ENCODE data around the gene DUSP19. TPM values are rescaled to one million over a fixed set of nuclear protein-coding genes. Genes with fewer than 3 reads are reported as not detected.

Gene DUSP19
- total and polyA plus RNA-seq, 2 of the 13 experiments (the other 11 are each of a cell fraction or from before 2014, with no cell fraction given), result 1.3 to 1.9 TPM

- no peak for TF ChIP-seq ZNF432 (CRISPR knock-in tag; IDR thresholded peaks at IDR 0.05; ENCODE audit: borderline replicate concordance)
- TF ChIP-seq ZNF589 (CRISPR knock-in tag; conservative IDR thresholded peaks at IDR 0.05), result no peak
- no peak for TF ChIP-seq ARNT2 (CRISPR knock-in tag; IDR thresholded peaks at IDR 0.05; ENCODE audit: low read depth)
- TF ChIP-seq, protein P1, sequence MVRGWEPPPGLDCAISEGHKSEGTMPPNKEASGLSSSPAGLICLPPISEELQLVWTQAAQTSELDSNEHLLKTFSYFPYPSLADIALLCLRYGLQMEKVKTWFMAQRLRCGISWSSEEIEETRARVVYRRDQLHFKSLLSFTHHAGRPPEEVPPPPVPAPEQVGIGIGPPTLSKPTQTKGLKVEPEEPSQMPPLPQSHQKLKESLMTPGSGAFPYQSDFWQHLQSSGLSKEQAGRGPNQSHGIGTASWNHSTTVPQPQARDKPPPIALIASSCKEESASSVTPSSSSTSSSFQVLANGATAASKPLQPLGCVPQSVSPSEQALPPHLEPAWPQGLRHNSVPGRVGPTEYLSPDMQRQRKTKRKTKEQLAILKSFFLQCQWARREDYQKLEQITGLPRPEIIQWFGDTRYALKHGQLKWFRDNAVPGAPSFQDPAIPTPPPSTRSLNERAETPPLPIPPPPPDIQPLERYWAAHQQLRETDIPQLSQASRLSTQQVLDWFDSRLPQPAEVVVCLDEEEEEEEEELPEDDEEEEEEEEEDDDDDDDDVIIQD (CRISPR knock-in tag; IDR thresholded peaks at IDR 0.05; ENCODE audit: low read depth), result 0 out of 2 replicates have a peak, but pooled peaks have one; percentile 9
- TF ChIP-seq ZSCAN21 (CRISPR knock-in tag; IDR thresholded peaks at IDR 0.05; ENCODE audit: borderline replicate concordance), result 0 out of 2 replicates have a peak, but pooled peaks have one; percentile 7
- TF ChIP-seq TBX2 (CRISPR knock-in tag; IDR thresholded peaks at IDR 0.05; ENCODE audit: borderline replicate concordance), result peak; percentile 12
- no peak for TF ChIP-seq PITX1 (CRISPR knock-in tag; IDR thresholded peaks at IDR 0.05)
- TF ChIP-seq ZNF772 (CRISPR knock-in tag; IDR thresholded peaks at IDR 0.05), result peak; percentile 8; the same call in 1 of the 2 replicates
- TF ChIP-seq, protein P2, sequence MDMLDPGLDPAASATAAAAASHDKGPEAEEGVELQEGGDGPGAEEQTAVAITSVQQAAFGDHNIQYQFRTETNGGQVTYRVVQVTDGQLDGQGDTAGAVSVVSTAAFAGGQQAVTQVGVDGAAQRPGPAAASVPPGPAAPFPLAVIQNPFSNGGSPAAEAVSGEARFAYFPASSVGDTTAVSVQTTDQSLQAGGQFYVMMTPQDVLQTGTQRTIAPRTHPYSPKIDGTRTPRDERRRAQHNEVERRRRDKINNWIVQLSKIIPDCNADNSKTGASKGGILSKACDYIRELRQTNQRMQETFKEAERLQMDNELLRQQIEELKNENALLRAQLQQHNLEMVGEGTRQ (IDR thresholded peaks at IDR 0.05; ENCODE audit: low read depth, low read length), result no peak
- TF ChIP-seq, protein P2 (CRISPR knock-in tag; IDR thresholded peaks at IDR 0.05; ENCODE audit: borderline replicate concordance), result no peak
- TF ChIP-seq RBM39 (IDR thresholded peaks at IDR 0.05; ENCODE audit: low read depth, low read length, poor library complexity, severe bottlenecking), result no peak
- TF ChIP-seq ZNF839 (CRISPR knock-in tag; IDR thresholded peaks at IDR 0.05; ENCODE audit: borderline replicate concordance), result no peak
- no peak for TF ChIP-seq PAX8 (CRISPR knock-in tag; IDR thresholded peaks at IDR 0.05; ENCODE audit: borderline replicate concordance)
- TF ChIP-seq ZNF20 (CRISPR knock-in tag; IDR thresholded peaks at IDR 0.05), result no peak
- no peak for TF ChIP-seq IRF2 (CRISPR knock-in tag; IDR thresholded peaks at IDR 0.05)
- TF ChIP-seq MTERF4 (CRISPR knock-in tag; IDR thresholded peaks at IDR 0.05), result no peak
- TF ChIP-seq, protein P3, sequence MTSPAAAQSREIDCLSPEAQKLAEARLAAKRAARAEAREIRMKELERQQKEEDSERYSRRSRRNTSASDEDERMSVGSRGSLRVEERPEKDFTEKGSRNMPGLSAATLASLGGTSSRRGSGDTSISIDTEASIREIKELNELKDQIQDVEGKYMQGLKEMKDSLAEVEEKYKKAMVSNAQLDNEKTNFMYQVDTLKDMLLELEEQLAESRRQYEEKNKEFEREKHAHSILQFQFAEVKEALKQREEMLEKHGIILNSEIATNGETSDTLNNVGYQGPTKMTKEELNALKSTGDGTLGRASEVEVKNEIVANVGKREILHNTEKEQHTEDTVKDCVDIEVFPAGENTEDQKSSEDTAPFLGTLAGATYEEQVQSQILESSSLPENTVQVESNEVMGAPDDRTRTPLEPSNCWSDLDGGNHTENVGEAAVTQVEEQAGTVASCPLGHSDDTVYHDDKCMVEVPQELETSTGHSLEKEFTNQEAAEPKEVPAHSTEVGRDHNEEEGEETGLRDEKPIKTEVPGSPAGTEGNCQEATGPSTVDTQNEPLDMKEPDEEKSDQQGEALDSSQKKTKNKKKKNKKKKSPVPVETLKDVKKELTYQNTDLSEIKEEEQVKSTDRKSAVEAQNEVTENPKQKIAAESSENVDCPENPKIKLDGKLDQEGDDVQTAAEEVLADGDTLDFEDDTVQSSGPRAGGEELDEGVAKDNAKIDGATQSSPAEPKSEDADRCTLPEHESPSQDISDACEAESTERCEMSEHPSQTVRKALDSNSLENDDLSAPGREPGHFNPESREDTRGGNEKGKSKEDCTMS (CRISPR knock-in tag; conservative IDR thresholded peaks at IDR 0.05), result no peak
- TF ChIP-seq ZNF564 (CRISPR knock-in tag; IDR thresholded peaks at IDR 0.05), result 0 out of 2 replicates have a peak, but pooled peaks have one; percentile 24
- TF ChIP-seq ZNF232 (CRISPR knock-in tag; IDR thresholded peaks at IDR 0.05; ENCODE audit: borderline replicate concordance), result 0 out of 2 replicates have a peak, but pooled peaks have one; percentile 2
- no peak for TF ChIP-seq ZNF598 (CRISPR knock-in tag; IDR thresholded peaks at IDR 0.05; ENCODE audit: borderline replicate concordance)
- TF ChIP-seq CAMTA2 (CRISPR knock-in tag; IDR thresholded peaks at IDR 0.05; ENCODE audit: borderline replicate concordance), result no peak
- 0 out of 2 replicates have a peak, but pooled peaks have one; percentile 70 for TF ChIP-seq CBX2 (IDR thresholded peaks at IDR 0.05; ENCODE audit: low read depth, low read length)
- TF ChIP-seq CBX2 (CRISPR knock-in tag; IDR thresholded peaks at IDR 0.05; ENCODE audit: low read depth), result no peak
Observed at GRCh38 chr2:183079139-183079775, 710 bp downstream of the DUSP19 start (continued).
